D721Med (cell line): Measurements from ENCODE around the gene STX3.

ENCODE experiments used
- DNase-seq: peaks from one replicate; pipeline ENCODE4 v3.0.0; 2011; ENCODE audit warnings: low spot score; ENCODE audit not compliant: insufficient read length
- FAIRE-seq: peaks from 2 replicates; lab custom pipeline; 2011; peaks lifted over from hg19 to GRCh38; lab: Jason Lieb, UNC
- TF ChIP-seq, protein P1 (sequence below): IDR thresholded peaks from 2 replicates; pipeline ENCODE4 v1.5.1; 2012; ENCODE audit warnings: mild to moderate bottlenecking, control low read depth; ENCODE audit not compliant: insufficient read depth; ENCODE audit errors: missing control alignments

STX3 gene

DNA sequence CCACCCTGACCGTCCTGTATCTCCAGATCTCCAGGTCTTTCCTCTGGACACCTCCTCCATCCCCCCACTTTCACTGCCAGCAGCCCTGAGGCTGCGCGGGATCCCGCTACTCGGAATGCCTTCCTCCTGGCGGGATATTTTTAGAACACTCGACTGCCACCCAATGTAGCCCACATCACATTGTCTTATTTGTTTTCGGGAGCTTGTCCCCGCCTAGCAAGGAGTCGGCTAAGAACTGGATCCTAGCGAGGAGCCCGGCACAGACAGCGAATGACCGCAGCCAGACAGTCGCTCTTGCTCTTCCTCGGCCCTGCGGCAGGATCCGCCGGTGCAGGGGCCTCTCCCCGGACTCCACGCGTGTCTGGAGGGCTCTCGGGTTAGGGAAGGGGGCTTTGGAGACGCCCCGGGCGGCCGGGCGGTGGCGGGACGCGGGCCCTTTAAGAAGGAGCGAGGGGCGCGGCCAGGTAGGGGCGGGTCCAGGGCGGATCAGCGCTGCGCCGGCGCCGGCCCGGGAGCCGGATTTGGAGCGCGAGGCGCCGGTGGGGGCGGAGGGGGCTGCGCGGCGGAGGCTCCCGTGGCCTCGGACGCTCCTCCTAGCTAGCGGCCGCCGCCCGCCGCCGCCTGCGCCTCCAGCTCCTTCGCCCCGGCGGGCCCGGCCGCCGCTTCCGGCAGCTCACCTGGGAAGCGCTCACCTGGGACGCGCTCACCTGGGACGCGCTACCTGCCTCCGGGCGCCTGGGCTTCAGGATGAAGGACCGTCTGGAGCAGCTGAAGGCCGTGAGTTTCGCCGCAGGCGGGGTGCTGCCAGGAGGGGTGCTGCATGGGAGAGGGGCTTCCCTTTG is at the start of gene STX3:
Gene STX3 (plus strand): TSS at position 518 of the 842 bp plus-strand sequence. CDS start 230 bp downstream, at position 748.
- TF ChIP-seq, protein P1, sequence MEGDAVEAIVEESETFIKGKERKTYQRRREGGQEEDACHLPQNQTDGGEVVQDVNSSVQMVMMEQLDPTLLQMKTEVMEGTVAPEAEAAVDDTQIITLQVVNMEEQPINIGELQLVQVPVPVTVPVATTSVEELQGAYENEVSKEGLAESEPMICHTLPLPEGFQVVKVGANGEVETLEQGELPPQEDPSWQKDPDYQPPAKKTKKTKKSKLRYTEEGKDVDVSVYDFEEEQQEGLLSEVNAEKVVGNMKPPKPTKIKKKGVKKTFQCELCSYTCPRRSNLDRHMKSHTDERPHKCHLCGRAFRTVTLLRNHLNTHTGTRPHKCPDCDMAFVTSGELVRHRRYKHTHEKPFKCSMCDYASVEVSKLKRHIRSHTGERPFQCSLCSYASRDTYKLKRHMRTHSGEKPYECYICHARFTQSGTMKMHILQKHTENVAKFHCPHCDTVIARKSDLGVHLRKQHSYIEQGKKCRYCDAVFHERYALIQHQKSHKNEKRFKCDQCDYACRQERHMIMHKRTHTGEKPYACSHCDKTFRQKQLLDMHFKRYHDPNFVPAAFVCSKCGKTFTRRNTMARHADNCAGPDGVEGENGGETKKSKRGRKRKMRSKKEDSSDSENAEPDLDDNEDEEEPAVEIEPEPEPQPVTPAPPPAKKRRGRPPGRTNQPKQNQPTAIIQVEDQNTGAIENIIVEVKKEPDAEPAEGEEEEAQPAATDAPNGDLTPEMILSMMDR = no peak
- peak; percentile 77 for DNase-seq
- no peak for FAIRE-seq

DNA sequence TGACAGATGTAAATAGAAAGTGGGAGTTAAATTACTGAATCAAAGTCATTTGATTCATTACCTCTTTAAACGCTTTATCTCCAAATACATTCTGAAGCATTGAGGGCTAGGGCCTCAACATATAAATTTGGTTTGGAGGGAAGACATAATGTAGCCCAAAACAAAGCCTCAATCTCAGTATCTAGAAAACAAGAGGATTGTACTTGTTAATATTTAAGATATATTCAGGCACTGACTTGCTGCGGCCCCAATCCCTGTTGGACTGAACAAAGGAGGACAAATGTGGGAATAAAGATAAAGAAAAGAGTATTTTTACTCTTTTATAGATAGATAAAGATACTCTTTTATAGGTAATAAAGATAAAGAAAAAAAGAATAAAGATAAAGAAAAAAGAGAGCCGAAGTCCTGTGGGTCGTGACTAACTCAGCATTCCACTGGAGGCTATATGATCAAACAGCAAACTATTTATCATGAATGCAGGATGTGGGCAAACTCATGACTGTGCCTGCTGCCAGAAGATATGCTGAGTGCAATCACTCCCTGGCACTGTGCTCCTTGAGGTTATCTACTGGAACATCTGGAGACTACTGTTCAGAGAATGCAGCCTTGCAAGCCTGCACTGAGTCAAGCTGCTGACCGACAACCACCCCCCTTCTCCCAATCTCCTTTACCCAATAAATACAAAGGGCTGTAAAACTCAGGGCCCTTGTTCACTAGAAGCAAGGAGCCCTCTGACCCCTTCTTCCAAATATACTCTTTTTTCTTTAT is 48.5 kb upstream of the STX3 start:
- no peak for DNase-seq
- FAIRE-seq = no peak
- TF ChIP-seq, protein P1 = no peak

GRCh38 chr11:59707371-59707770 is 47.8 kb upstream of the STX3 start:
- no peak for DNase-seq
- TF ChIP-seq, protein P1 = no peak
- FAIRE-seq = no peak

DNA sequence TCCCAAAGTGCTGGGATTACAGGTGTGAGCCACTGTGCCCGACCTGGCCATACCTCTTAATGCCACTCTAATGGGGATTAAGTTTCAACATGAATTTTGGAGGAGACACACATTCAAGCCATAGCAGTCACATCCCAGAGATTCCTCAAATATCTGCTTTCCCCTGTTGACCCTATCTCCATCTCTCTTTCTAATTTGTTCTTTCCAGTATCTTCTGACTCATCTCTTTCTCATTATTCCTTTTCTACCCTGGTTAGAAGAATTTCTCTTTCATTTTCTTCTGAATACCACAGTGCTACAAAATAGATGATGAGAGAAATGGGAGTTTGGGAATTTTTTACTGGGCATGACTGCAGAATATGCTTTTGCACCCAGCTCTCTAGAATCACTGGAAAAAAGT is 46.6 kb upstream of the STX3 start:
- FAIRE-seq (no peak), DNase-seq (no peak)
- TF ChIP-seq, protein P1 = no peak

DNA sequence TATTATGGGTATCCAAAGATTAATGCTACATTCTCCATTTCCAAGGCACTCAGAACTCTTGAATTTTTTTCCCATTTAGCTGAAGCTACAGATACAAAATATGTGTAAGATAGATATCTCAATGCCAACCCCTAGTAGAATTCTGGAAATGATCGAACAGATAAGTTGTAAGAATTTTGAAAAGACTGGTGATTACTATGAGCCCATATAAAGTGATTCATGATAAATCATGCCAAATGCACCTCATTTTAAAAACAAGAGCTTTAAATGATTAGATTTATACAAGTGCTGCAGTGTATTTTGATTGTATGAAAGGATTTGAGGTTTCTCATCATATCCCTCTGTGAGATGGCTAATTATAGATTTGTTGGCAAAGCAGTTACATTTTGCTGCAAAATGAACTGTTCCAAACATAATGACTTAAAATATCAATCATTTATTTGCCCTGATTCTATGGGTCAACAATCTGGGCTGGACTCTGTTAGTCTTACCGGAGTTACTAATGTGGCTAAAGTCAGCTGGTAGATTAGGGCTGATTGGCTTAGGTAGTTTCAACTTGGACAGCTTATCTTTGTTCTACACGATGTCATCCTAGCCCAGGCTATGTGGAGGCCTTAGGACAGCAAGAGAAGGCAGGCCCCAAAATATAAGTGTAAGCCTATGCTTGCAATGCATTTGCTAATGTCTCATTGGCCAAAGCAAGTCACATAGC is 44.9 kb upstream of the STX3 start:
- DNase-seq (no peak), FAIRE-seq (no peak)
- TF ChIP-seq, protein P1 = no peak

DNA sequence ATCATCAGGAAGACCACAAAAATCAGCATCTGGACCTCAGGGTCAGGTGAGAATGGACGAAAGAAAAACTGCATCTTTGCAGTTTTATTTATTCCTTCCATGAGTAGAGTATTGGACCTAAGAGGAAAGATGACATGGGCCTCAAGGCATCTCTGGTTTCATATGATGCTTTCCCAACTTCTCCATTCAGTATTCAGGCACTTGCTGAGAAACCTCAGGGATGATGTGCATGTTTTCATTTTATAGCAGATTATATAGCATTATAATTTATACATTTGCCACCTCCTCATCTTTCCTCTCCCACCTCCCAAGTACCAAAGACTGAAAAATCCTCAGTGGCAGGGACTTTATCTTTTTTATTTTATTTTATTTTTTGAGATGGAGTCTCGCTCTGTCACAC is 41.4 kb upstream of the STX3 start, which contains the start of gene OR10V1:
Gene OR10V1 (minus strand): TSS at position 101 of the 400 bp plus-strand sequence. CDS start 0 bp downstream, at position 101.
- FAIRE-seq (no peak), DNase-seq (no peak)
- TF ChIP-seq, protein P1 = no peak
